Stimulated activated CD8-positive, alpha-beta memory T cell treated with anti-CD3 and anti-CD28 coated beads, Interleukin-12 subunit alpha, Interleukin-12 subunit beta, amount 100 ng/mL, for 1 hour (primary cell): Measurements from ENCODE around the gene MESD.

ENCODE experiments used
- DNase-seq: peaks from one replicate; pipeline ENCODE4 v3.0.0-alpha.2; 2020; ENCODE audit warnings: low read depth

Gene MESD

DNA sequence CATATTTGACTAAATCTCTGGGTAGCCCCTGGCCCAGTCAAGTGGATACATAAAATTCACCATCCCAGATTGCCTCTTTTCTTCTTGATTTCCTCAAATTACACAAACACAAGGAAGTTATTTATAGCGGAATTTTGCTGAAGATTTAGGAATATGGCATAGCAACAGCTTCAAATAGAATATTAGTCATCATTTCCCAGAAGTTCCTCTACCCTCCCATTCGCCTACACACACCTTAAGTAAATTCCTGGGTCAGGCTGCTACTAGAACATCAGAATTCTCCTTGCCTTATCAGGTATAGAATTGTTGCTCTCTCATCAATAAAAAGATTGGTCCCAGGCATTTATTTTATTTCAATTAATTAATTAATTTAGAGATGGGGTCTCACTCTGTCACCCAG is 31.6 kb downstream of the MESD start:
- DNase-seq = no peak

DNA sequence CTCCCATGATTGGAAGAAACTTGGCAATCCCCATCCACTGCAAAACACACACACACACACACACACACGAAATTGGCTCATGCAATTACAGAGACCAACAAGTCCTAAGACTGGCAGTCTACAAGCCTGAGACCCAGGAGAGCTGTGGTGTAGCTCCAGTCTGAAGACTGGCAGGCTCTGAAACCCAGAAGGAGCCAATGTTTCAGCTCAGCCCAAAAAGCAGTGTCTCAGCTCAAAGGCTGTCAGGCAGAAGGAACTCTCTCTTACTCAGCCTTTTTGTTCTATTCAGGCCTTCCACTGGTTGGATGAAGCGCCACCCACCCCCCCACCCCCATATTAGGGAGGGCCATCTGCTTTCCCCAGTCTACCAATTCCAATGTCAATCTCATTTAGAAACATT is 32.1 kb downstream of the MESD start:
- no peak for DNase-seq

DNA sequence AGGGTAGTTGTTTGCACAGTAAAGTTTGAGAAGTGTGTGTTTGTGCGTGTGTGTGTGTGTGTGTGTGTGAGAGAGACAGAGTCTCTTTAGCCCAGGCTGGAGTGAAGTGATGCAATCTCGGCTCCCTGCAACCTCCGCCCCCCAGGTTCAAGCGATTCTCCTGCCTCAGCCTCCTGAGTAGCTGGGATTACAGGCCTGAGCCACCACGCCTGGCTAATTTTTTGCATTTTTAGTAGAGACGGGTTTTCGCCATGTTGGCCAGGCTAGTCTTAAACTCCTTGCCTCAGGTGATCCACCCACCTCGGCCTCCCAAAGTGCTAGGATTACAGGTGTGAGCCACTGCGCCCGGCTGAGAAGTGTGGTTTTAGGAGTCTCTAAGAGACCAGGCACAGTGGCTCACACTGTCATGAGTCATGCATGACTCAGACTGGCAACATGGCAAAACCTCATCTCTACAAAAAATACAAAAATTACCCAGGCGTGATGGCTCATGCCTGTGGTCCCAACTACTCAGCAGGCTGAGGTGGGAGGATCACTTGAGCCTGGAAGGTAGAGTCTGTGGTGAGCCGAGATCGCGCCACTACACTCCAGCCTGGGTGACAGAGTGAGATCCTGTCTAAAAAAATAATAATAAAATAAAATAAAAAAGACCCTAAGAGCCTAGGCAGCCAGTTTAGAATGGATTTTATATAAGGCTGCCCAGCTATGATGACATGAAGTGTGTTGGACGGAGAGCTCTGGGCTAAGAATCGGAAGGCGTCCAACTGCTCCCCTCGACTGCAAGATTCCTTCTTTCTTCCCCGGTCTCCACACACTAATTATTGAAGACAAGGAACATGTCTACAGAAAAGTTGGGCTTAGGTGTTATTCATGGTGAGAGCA is 33.8 kb downstream of the MESD start:
- peak; percentile 9 for DNase-seq

DNA sequence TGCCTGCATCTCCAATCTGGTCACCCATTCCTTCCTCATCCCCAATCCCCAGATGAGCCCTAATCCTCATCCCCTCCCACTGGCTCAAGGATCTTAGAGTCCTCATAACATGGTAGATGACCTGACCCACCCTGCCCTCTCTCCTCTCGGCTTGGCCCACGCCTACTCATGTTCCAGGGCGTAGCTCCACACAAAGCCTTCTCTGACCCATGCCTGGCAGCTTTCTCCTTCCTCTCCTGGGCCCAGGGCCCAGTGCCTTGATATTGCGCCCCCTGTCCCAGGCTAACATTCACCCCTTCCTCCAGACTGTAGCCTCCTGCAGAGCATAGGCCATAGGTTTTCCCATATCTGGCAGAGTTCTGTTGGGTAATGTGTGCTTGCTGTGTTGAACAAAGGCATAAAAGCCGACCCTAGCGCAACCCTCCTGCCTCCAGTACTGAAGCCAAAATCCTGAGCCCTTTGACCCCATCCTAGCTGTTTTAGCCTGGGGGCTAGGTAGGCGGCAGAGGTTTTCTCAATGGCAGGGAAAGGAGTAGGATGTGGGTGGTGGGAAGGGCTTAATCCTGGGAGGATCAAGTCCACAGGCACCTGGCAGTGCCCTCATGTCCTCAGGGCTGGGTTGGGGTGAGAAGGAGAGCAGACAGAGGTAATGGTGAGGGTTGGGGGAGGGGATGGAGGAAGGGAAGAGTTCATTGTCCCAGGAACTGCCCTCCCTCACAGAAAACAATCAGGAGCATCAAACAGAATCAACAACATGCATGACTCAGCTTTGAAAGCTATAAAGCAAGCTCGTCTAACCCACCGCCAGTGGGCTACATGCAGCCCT is 35.5 kb downstream of the MESD start:
- DNase-seq = no peak

DNA sequence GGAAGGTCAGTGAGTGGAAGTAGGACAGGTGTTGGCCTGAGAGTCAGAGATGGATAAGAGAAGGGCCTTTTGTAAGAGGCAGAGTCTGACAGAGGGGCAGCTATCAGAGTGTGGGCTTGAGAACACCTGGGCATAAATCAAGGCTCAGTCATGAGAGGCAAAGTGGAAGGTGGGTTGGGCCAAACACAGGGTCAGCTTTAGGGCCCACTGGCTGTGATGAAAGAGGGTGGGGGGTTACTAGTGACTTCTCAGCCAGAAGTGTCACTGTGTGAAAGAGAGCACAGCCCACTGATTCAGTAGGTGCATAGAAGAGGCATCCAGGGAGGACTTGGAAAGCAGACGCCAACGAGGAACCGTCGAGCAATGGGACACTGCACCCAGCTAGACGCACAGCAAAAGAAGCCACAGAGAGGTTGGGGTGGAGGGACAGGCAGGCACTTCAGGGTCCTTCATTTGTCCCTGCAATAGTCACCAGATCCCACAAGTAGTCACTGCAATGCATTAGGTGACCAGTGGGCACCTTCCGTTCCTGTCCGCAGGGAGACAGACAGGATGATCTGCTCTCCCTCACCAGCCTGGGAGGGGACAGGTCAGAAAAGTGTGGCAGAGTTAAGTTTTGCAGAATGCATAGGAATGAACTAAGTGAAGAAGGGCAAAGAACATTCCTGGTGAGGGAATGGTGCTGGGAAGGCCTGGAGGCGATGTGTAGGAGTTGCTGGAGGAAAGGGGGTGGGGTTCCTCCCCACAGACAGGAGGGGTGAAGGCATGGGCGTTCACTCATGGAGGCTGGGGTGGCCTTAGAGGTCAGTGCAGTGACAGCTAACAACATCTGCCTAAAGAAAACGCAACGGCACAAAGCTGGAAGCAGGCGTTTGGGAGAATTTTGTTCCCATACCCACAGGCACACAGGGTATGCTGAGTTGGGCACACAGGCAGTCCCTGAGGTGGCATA is 36.3 kb downstream of the MESD start:
- DNase-seq = no peak

DNA sequence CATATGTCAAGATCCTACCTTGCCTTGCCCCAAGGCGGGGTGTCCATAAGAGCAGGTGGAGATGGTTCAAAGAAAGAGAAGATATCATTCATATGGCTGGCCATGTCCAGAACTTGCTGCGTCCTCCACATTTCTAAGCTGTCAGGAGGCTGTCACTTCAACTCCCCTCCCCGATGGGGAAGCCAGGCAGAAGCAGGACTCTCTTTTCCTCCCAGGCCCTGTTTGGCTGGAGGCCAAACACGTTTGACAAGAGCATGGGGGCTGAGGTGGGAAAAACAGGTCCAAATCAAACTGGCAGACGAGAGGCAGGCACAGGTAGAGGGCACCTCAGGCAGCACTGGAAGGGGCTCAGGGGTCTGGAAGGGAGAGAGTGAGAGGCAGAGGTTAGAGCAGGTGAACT is 37.7 kb downstream of the MESD start:
- no peak for DNase-seq

DNA sequence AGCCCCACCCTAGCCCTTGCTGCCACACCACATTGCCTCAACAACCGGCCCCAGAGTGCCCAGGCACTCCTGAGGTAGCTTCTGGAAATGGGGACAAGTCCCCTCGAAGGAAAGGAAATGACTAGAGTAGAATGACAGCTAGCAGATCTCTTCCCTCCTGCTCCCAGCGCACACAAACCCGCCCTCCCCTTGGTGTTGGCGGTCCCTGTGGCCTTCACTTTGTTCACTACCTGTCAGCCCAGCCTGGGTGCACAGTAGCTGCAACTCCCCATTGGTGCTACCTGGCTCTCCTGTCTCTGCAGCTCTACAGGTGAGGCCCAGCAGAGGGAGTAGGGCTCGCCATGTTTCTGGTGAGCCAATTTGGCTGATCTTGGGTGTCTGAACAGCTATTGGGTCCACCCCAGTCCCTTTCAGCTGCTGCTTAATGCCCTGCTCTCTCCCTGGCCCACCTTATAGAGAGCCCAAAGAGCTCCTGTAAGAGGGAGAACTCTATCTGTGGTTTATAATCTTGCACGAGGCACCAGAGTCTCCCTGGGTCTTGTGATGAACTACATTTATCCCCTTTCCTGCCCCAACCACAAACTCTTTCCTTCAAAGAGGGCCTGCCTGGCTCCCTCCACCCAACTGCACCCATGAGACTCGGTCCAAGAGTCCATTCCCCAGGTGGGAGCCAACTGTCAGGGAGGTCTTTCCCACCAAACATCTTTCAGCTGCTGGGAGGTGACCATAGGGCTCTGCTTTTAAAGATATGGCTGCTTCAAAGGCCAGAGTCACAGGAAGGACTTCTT is 39.1 kb downstream of the MESD start:
- no peak for DNase-seq

DNA sequence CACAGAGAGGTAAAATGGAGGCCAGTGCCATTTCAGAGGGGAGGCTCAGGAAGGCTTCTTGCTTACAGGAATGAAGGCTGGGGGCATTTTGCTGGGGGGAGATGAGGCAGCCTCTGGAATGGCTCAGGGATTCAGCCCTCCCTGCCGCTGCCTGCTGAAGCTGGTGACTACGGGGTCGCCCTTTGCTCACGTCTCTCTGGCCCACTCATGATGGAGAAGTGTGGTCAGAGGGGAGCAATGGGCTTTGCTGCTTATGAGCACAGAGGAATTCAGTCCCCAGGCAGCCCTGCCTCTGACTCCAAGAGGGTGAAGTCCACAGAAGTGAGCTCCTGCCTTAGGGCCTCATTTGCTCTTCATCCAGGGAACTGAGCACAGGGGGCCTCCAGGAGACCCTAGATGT is 39.9 kb downstream of the MESD start:
- no peak for DNase-seq

DNA sequence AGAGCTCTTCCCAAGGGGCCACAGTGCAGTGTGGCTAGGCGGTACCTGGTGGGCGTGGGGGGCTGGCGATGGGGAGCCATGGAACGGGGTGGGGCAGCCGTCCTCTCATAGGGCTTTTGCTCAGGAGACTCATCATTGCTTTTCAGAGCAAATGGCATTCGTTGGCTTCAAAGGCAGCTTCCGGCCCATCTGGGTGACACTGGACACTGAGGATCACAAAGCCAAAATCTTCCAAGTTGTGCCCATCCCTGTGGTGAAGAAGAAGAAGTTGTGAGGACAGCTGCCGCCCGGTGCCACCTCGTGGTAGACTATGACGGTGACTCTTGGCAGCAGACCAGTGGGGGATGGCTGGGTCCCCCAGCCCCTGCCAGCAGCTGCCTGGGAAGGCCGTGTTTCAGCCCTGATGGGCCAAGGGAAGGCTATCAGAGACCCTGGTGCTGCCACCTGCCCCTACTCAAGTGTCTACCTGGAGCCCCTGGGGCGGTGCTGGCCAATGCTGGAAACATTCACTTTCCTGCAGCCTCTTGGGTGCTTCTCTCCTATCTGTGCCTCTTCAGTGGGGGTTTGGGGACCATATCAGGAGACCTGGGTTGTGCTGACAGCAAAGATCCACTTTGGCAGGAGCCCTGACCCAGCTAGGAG is 40.8 kb downstream of the MESD start:
- no peak for DNase-seq

DNA sequence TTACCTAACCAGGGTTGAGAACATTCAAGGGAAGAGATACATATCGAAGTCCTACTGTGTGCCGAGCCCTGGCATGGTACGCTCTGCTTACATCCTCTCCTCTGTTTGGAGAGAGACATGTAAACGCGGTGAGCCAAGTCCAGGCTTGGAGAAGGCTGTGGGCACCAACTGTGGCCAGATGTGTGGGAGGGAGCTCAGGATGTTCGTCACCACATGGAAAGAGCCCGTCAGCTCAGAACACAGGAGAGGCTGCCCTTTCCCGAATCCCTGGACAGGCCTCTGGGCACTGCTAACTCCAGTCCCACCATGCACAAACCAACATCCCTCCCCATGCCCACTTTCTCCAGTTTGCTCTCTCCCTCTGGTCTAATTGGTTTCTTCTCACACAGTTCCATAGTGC is 43.0 kb downstream of the MESD start:
- no peak for DNase-seq

DNA sequence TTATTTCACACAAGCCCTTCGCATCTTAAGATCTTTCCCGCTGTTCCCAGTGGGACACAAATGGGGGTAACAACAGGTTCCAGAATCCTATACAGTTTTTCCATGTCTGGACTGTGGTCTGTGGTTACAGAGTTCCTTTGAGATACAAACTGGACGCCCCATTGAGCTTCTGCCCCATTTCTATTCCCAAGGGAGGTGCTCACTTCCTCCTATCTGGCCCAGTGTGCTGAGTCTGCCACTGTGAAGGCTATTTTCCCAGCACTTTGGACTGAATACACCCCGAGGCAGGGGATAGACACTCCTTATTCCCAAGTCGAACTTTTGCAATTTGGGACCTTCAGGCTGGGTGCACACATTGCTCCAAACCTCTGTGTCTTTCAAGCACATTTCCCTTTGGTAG is 44.0 kb downstream of the MESD start:
- no peak for DNase-seq

DNA sequence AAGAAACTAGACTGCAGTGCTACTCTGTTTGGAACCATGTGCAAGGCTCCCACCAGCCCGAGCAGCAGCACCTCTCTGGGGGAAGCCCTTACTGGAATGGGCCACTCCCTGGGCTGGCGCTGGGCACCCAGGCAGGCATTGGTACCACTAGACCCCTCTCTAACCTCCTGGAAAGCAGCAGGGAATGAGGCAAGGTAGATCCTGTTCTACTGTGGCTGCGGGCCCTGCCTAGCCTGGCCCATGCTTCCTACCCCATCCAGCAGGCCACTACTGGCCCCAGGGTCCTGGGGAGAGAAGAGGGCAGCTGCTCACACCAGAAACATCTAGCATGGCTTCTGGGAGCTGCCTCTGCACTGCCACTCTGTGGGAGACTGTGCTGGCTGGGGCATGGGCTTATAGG is 44.8 kb downstream of the MESD start:
- DNase-seq = no peak

DNA sequence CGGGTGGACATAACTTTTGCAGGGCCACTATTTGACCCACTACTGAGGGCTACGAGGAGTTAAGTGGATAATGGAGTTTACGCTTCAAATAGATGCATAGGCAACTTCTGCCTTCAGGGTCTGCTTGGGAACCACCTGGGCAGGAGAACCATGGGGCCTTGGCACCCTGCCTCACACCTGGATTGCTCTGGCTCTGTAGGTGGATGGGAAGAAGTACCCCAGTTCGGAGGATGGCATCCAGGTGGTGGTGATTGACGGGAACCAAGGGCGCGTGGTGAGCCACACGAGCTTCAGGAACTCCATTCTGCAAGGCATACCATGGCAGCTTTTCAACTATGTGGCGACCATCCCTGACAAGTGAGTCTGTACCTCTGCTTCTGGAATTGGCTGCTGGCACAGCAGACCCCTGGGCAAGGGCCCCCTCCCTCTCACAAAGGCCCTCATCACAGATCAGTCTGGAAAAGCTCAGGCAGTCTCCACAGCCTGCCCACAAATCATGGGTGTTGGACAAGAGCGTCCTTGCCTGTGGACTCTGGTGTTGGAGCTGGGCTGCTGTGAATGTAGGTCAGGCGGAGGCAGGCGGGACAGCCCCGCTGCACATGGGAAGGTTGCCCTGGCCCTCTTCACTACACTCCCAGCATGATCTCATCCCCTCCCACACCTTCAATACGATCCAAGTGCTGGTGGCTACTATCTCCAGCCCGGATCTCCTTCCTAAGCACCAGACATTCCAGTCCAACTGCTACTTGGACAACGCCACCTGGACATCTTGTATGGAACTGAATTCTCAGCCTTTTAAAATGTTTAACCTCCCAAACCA is 46.7 kb downstream of the MESD start:
- no peak for DNase-seq

DNA sequence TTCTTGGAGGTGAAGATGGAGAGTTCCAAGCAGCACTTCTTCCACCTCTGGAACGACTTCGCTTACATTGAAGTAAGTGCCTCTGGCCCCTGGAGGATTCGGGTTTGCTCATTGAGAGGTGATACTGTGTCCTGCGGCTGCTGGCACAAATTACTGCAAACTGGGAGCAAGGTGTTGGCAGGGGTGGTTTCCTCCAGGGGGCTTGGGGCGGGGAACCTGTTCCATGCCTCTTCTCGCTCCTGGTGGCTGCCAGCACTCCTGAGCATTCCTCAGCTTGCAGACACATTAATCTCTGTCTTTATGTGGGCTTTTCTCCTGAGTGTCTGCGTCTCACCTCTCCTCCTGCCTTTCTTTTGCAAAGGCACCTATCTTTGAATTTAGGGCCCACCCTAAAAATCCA is 47.4 kb downstream of the MESD start:
- no peak for DNase-seq

DNA sequence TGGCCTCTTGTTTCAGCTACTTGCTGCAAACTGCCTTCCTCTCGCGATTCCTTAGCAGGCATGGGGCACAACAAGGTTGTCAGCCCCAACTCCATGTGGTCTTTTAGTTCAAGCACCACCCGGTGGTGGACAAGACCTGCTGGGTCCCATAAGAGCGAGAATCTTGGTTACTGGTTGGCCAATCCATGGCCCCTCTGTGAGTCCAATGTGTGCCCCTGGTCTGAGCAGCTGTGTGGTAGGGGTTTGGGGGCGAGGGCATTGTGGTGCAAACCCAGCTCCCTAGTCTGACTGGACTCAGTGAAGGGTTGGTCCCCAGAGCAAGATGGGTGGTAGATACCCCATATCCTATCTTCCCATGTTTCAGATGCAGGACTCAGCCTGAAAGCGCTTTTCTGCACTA is 48.8 kb downstream of the MESD start:
- no peak for DNase-seq

DNA sequence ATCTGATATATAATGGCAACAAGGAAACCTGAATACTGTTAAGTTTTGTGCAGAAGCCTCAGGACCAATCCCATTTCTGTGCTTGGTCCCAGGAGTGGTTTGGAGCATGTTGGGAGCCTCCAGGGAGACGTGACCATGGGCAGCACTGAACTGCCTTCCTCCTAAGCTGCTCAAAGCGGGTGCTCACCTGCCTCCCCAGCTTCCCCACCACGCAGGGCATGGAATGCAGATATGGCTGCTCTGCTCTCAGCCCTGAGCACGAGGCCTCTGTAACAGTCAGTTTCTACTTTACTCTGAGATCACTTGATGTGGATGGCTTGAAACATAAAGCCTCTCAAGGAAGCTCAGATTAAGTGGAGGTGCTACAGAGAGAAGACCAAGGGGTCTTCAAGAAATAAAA is 49.3 kb downstream of the MESD start:
- no peak for DNase-seq

DNA sequence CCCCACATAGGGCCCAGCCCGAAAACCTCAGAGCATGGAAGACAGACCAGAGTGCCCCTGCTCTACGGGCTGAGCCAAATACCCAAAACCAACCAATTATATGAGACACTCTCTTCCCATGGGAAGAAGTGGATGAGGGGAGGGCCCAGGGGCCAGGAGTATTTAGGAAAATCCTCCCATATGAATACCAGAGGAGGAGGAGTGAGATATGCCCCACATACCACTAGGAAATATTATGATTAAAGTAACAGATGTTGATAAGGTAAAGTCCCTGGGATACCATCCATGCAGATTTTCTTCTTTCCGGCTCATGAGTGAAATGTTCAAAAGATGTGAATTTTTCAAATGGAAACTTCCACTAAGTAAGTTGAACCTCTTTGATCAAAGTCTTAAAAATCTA is 50.4 kb downstream of the MESD start:
- no peak for DNase-seq

DNA sequence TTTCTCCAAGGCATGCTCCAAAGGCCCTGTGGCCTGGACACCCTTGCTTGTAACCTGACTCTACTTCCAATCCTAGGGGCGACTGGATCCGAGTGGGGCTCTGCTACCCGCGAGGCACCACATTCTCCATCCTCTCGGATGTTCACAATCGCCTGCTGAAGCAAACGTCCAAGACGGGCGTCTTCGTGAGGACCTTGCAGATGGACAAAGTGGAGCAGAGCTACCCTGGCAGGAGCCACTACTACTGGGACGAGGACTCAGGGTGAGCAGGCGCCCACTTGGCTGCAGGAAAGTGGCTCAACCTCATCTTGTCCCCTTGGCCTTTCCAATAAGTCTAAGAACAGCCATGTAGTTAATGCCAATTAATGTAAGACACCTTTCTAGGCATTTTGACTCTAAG is 51.9 kb downstream of the MESD start:
- no peak for DNase-seq

DNA sequence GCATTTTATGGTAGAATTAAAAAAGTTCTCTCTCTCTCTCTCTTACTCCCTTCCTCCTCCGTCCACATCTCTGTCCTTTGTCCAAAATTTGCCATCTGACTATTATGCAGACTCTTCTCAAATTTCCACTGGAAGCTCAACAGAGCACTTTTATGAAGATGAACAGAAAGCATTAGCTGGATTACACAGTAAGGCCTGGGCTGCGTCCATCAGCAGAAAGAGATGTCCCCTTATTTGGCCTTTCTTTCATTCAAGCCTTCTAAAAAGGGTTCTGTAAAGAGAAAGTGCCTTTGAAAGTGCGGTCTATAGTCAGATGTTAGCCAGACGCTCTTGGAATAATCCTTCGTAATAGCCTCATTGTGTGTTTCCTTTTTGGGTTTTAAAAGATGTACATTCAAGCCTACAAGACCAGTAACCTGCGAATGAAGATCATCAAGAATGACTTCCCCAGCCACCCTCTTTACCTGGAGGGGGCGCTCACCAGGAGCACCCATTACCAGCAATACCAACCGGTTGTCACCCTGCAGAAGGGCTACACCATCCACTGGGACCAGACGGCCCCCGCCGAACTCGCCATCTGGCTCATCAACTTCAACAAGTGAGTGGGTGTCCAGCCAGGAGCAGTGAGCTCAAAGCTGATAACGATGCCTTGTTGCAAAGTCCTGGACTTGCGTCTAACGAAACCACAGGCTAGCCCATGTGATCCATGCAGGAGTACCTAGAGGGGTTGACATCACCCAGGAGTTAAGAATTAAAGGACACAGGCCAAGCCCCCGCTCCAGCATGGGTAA is 53.1 kb downstream of the MESD start:
- DNase-seq = no peak
